Measurements from ENCODE around the gene MARCHF9. TPM values are rescaled to one million over a fixed set of nuclear protein-coding genes. Genes with fewer than 3 reads are reported as not detected.

Gene MARCHF9
- total RNA-seq, 1 experiment from 2014 or later: 21.8 TPM

GRCh38 chr12:57771873-57772428 is 17.0 kb downstream of the MARCHF9 start, which contains the start of gene METTL1:
TSS of gene METTL1 (minus strand) at chr12:57772105. CDS start at chr12:57772083, 22 bp downstream.
- Histone ChIP-seq H4K20me1 (ENCODE audit: insufficient read depth) (no peaks in the 10 kb centered on the region), H3K27ac (ENCODE audit: low read depth, low read length) (peak within 1 kb of the TSS; percentile 93), H3K27me3 (ENCODE audit: insufficient read depth, low read length) (no peaks in the 10 kb centered on the region), H3K9me2 (ENCODE audit: insufficient read depth) (no peaks in the 10 kb centered on the region), H3K4me1 (ENCODE audit: control insufficient read depth in 1 of 2, insufficient read depth in 2 of 2, low read length in 2 of 2) (peaks cover 14 to 27% of the 10 kb centered on the region in 2 experiments), H3K79me2 (ENCODE audit: insufficient read depth, low read length) (peaks cover 25% of the 10 kb centered on the region), H2AFZ (ENCODE audit: low read depth, low read length, poor library complexity, severe bottlenecking) (peak within 1 kb of the TSS; percentile 66), H3K9me3 (ENCODE audit: control insufficient read depth in 1 of 2, insufficient read depth in 1 of 2, low read depth in 1 of 2, low read length in 2 of 2) (no peaks in the 10 kb centered on the region), H3K4me2 (ENCODE audit: low read length) (peak within 1 kb of the TSS; percentile 88), H3K4me3 (replicated peaks in 1 of 2; ENCODE audit: low read depth in 1 of 2, low read length in 2 of 2) (peak within 1 kb of the TSS; percentile 91 to 97), H3K36me3 (ENCODE audit: control insufficient read depth in 1 of 2, insufficient read depth in 2 of 2, low read length in 2 of 2) (peaks cover 6 to 27% of the 10 kb centered on the region in 2 experiments; a peak in 3 of 4 replicates), H3K9ac (ENCODE audit: low read length) (peak within 1 kb of the TSS; percentile 97)
- peak; percentile 96 for DNase-seq (ENCODE audit: low read depth, low spot score)
- ChIA-PET RAD21 (ENCODE audit: low non-redundant PET in 1 of 2, low total read pairs in 2 of 2, uncharacterized antibody in 2 of 2, unreplicated experiment in 2 of 2) (interaction anchor here in 1 of 2 experiments (1.0 kb wide), 1 partner anchor 11 kb away, joined by 3 read pairs; the partner anchor contains the start of gene TSFM), POLR2A (interaction anchor here (0.6 to 1.2 kb wide), 6 partner anchors 8 to 559 kb away, joined by 3 to 6 read pairs (median 3); partner anchors contain the start of gene TSPAN31), CTCF (interaction anchor here (0.7 to 1.0 kb wide), 6 partner anchors 10 to 189 kb away, joined by 3 to 6 read pairs (median 4); partner anchors contain the start of gene TSFM)
- ATAC-seq: peak; percentile 85
- no TSS peak for BruUV-seq (replicated peaks)
- TF ChIP-seq CBX3 (IDR thresholded peaks at IDR 0.05; ENCODE audit: low read depth) (no peak), POLR2A (IDR thresholded peaks at IDR 0.05; ENCODE audit: borderline replicate concordance, extremely low read depth, insufficient read depth, insufficient read length) (no peak), ZFX (IDR thresholded peaks at IDR 0.05) (peak; percentile 79), YY1 (IDR thresholded peaks at IDR 0.05; ENCODE audit: extremely low read depth, insufficient replicate concordance, low read depth, low read length) (peak; percentile 91), TCF7L2 (IDR thresholded peaks at IDR 0.05; ENCODE audit: borderline replicate concordance, extremely low read depth, insufficient read depth, insufficient read length) (peak; percentile 60), POLR2AphosphoS5 (IDR thresholded peaks at IDR 0.05; ENCODE audit: low read depth, low read length) (peak; percentile 67), ZNF274 (IDR thresholded peaks at IDR 0.05; ENCODE audit: low read depth, low read length) (no peak), JUND (IDR thresholded peaks at IDR 0.05) (no peak), FOSL1 (IDR thresholded peaks at IDR 0.05; ENCODE audit: low read depth) (no peak)
- TF ChIP-seq, protein P1, sequence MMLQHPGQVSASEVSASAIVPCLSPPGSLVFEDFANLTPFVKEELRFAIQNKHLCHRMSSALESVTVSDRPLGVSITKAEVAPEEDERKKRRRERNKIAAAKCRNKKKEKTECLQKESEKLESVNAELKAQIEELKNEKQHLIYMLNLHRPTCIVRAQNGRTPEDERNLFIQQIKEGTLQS (IDR thresholded peaks at IDR 0.05): no peak
- intact Hi-C loops (cut with micrococcal nuclease): loop anchor here (1.0 kb wide), 1 partner anchor 10 kb away; the partner anchor contains the start of gene TSFM

Measured in HCT116 (cell line).